ENCODE data around the gene SLC30A7. TPM values are rescaled to one million over a fixed set of nuclear protein-coding genes. Genes with fewer than 3 reads are reported as not detected.
"Not testable (repeated sequence)": the region's sequence is repeated elsewhere in the genome, so short reads cannot be mapped to it uniquely, and the experiment has no call there.

SLC30A7 gene, protein sequence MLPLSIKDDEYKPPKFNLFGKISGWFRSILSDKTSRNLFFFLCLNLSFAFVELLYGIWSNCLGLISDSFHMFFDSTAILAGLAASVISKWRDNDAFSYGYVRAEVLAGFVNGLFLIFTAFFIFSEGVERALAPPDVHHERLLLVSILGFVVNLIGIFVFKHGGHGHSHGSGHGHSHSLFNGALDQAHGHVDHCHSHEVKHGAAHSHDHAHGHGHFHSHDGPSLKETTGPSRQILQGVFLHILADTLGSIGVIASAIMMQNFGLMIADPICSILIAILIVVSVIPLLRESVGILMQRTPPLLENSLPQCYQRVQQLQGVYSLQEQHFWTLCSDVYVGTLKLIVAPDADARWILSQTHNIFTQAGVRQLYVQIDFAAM
- 10 to 100 TPM; 15.4 to 20.9 (median 18.4) TPM for polyA plus RNA-seq (ENCODE audit: insufficient read length in 3 of 3)
- long read RNA-seq, donor 1: 0 reads
- long read RNA-seq, donor 2, full-length matches to known transcripts: 2 of 2 reads
- long read RNA-seq, donor 2, partial matches to known transcripts: 0 of 2 reads
- long read RNA-seq, donor 2, other reads (novel, unspliced or antisense): 0 of 2 reads
- long read RNA-seq, donor 3, full-length matches to known transcripts: 2 of 49 reads
- long read RNA-seq, donor 3, partial matches to known transcripts: 0 of 49 reads
- long read RNA-seq, donor 3, other reads (novel, unspliced or antisense): 47 of 49 reads
- long read RNA-seq, donor 4, full-length matches to known transcripts: 3 of 3 reads
- long read RNA-seq, donor 4, partial matches to known transcripts: 0 of 3 reads
- long read RNA-seq, donor 4, other reads (novel, unspliced or antisense): 0 of 3 reads
- long read RNA-seq, donor 5: 0 reads
- long read RNA-seq, donor 6, full-length matches to known transcripts: 3 of 3 reads
- long read RNA-seq, donor 6, partial matches to known transcripts: 0 of 3 reads
- long read RNA-seq, donor 6, other reads (novel, unspliced or antisense): 0 of 3 reads
- long read RNA-seq, donor 7, full-length matches to known transcripts: 3 of 3 reads
- long read RNA-seq, donor 7, partial matches to known transcripts: 0 of 3 reads
- long read RNA-seq, donor 7, other reads (novel, unspliced or antisense): 0 of 3 reads
- long read RNA-seq, donor 8, full-length matches to known transcripts: 3 of 3 reads
- long read RNA-seq, donor 8, partial matches to known transcripts: 0 of 3 reads
- long read RNA-seq, donor 8, other reads (novel, unspliced or antisense): 0 of 3 reads
- long read RNA-seq, donor 9: 0 reads
- long read RNA-seq, donor 10, full-length matches to known transcripts: 2 of 2 reads
- long read RNA-seq, donor 10, partial matches to known transcripts: 0 of 2 reads
- long read RNA-seq, donor 10, other reads (novel, unspliced or antisense): 0 of 2 reads
- long read RNA-seq, donor 11, full-length matches to known transcripts: 5 of 5 reads
- long read RNA-seq, donor 11, partial matches to known transcripts: 0 of 5 reads
- long read RNA-seq, donor 11, other reads (novel, unspliced or antisense): 0 of 5 reads
- long read RNA-seq, donor 12, full-length matches to known transcripts: 3 of 3 reads
- long read RNA-seq, donor 12, partial matches to known transcripts: 0 of 3 reads
- long read RNA-seq, donor 12, other reads (novel, unspliced or antisense): 0 of 3 reads
- long read RNA-seq, donor 13, full-length matches to known transcripts: 3 of 3 reads
- long read RNA-seq, donor 13, partial matches to known transcripts: 0 of 3 reads
- long read RNA-seq, donor 13, other reads (novel, unspliced or antisense): 0 of 3 reads
- long read RNA-seq, donor 14, full-length matches to known transcripts: 4 of 4 reads
- long read RNA-seq, donor 14, partial matches to known transcripts: 0 of 4 reads
- long read RNA-seq, donor 14, other reads (novel, unspliced or antisense): 0 of 4 reads
- long read RNA-seq, donor 15, full-length matches to known transcripts: 3 of 3 reads
- long read RNA-seq, donor 15, partial matches to known transcripts: 0 of 3 reads
- long read RNA-seq, donor 15, other reads (novel, unspliced or antisense): 0 of 3 reads
- long read RNA-seq, donor 16, full-length matches to known transcripts: 9 of 20 reads
- long read RNA-seq, donor 16, partial matches to known transcripts: 11 of 20 reads
- long read RNA-seq, donor 16, other reads (novel, unspliced or antisense): 0 of 20 reads

DNA sequence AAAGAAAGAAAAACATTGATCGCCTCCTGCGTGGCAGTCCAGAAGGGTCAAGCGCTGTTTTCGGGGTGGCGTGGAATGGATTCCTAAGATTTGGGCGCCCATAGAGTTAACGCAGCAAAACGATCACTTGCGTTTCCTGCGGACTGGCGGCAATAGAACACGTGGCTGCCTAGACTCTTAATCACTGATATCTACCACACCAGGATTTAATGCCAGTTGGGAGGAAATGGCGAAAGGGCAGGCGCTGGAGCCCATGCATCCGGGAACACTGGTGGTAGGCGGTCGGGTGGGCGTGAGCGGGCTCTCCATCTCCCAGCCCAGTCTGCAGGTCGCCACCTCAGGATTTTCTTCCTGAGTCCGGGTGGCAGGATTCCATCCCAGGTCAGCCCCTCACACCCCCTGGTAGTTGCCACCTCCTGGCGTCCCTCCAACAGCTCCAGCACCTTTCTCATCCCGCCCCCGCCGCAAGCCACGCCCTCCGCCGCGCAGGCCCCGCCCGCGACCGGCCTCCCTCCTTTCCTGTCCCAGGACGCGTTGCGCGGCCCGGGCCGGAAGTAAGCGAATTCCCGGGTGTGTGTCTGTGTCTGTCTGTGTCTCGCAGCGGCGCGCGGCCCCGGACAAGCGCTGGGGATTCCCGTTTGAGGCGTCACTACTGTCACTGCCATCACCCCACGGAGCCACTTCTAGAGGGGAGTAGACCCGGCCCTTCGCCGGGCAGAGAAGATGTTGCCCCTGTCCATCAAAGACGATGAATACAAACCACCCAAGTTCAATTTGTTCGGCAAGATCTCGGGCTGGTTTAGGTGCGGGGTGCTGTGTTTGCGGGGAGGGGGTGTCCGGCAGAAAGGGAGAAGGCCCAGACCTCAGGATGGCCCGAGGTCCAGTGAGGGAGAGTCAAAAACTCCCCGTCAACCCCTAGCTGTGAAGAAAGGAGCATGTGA, at the start of gene SLC30A7:
TSS of gene SLC30A7 (plus strand) at position 551 of the 941 bp plus-strand sequence. CDS start at position 724, 173 bp downstream.
- peak; percentile 74 to 90 (median 83) for DNase-seq (ENCODE audit: extremely low read depth in 1 of 11, low read depth in 9 of 11, low spot score in 4 of 11)

DNA sequence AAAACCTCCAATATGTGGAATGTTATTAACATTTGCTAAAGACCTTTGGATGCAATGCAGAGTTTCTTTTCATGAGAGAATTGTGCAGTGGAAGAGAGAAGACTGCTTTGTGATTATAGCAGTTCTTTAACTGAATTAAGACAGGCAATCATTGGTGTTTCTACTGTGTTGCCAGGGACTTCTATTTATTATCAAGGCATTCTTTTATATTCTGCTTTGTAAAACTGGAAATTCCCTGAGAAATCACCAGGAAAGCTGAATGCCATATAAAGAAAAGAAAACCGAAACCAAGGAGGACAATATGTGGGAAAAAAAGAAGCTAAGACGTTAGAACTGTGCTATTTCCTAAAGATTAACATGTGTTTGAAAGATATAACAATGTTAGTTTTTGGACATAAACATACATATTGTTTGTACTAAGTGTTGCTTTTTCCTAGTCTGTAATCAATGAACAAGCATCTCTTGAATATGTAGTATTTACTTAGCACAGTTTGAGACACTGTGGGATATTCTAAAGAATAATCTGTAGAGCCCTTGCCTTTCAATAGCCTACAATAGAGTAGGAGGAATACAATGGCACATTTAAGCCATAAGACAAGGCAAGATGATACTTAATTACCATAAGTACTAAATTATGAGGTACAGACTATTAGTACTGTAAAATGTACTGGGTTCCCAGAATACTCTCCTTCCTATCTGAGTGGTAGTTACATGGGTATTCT, 48.4 kb upstream of the SLC30A7 start:
- no peak for DNase-seq (ENCODE audit: extremely low read depth in 1 of 11, low read depth in 9 of 11, low spot score in 4 of 11)

DNA sequence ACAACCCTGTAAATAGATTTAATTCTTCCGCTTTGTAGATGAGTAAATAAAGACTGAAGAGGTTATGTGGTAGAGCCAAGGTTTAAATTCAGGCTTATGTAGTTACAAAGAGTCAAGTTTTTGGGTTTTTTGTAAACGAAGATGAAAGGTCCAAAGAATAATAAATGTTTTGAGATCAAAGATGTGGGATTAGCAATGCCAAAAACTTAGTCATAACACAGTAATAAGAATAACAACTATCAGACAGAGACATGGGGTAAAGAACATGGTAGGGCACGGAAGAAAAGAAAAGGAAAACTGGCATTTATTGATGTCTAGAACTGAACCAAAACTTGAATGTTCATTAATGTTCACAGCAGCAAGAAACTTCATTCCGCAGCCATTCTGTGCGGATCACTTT, 44.2 kb upstream of the SLC30A7 start:
- DNase-seq (ENCODE audit: extremely low read depth in 1 of 11, low read depth in 9 of 11, low spot score in 4 of 11): no peak

DNA sequence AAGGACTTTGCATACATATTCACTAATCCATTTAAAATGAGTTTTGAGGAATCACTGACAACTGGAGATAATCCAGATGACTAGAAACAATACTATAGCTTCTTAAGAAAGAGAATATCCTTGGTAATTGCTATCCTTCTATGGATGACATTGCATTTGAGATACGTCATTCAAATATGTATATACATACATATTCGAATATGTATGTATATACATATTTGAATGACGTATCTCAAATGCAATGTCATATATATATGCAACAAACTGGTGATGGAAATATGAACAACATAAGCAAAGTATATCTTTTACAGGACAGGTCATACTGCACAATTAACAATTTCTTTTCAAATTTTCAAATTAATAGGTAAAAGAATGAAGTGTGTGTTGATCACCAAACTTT, 42.9 kb upstream of the SLC30A7 start:
- DNase-seq (ENCODE audit: extremely low read depth in 1 of 11, low read depth in 9 of 11, low spot score in 4 of 11): no peak

DNA sequence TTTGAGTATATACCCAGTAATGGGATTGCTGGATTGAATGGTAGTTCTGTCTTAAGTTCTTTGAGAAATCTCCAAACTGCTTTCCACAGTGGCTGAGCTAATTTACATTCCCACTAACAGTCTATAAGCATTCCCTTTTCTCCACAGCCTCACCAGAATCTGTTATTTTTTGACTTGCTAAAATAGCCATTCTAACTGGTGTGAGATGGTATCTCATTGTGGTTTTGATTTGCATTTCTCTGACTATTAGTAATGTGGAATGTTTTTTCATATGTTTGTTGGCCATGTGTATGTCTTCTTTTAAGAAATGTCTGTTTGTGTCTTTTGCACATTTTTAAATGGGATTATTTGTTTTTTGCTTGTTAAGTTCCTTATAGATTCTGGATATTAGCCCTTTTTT, 40.8 kb upstream of the SLC30A7 start:
- not testable (repeated sequence) for DNase-seq (ENCODE audit: extremely low read depth in 1 of 11, low read depth in 9 of 11, low spot score in 4 of 11)

DNA sequence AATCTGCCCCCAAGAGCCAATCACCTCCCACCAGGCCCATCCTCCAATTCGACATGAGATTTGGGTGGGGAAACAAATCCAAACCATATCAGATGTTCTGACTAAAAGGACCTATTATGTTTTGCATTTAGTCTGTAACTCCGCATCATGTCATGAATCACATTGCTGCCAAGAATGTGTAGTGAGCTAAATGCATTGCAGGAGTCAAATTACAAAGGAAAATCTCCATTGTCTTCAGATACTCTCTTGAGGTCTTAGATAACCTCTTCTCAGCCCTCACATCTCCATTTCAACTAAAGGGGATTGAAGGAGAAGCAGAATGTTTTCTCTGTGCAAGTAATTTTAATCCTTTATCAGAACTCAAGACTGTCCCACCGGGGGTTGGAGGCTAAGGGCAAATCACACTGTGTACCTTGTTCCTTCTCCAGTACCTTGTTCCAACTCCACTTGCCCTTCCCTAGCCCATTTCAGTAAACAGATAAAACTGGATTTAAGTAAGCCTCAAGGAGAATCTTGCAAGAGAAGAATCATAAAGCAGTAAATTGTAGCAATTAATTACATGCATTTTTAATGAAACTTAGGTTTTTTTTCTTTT, 35.4 kb upstream of the SLC30A7 start:
- DNase-seq (ENCODE audit: extremely low read depth in 1 of 11, low read depth in 9 of 11, low spot score in 4 of 11): peak in 1 of 11 donors; percentile 15

DNA sequence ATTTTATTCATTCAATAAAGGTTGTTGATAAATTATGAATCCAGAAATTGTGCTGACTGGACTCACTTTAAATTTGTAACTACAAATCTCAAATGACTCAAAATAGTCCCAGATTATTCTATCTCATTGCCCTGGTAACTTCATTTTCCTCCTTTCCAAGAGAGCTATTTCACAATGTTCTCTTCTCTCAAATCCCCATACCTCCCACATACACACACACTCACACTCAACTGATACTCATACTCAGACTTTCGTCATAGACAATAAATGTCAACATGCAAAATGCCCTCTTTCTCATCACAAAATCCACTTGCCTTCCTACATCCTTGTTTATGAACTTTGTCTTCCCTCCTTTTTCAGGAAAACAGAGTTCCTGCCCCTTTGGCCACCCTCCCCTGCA, 34.5 kb upstream of the SLC30A7 start:
- no peak for DNase-seq (ENCODE audit: extremely low read depth in 1 of 11, low read depth in 9 of 11, low spot score in 4 of 11)

DNA sequence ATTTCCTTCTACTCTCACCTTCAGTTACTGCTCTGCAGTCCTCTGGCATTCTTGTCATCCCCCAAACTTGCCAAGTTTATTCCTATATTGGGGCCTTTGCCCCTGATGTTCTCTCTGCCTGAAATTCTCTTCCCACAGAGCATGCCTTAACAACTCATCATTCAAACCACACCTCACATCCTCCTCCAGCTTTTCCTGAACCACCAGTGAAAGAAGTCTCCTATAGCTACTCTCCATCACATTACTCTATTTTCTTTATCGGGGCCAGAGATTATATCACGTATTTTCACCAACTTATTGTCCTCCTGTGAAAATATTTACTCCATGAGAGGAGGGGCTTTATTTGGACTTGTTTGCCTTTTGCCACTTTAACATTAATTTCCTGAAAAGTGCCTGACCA, 33.3 kb upstream of the SLC30A7 start:
- no peak for DNase-seq (ENCODE audit: extremely low read depth in 1 of 11, low read depth in 9 of 11, low spot score in 4 of 11)

DNA sequence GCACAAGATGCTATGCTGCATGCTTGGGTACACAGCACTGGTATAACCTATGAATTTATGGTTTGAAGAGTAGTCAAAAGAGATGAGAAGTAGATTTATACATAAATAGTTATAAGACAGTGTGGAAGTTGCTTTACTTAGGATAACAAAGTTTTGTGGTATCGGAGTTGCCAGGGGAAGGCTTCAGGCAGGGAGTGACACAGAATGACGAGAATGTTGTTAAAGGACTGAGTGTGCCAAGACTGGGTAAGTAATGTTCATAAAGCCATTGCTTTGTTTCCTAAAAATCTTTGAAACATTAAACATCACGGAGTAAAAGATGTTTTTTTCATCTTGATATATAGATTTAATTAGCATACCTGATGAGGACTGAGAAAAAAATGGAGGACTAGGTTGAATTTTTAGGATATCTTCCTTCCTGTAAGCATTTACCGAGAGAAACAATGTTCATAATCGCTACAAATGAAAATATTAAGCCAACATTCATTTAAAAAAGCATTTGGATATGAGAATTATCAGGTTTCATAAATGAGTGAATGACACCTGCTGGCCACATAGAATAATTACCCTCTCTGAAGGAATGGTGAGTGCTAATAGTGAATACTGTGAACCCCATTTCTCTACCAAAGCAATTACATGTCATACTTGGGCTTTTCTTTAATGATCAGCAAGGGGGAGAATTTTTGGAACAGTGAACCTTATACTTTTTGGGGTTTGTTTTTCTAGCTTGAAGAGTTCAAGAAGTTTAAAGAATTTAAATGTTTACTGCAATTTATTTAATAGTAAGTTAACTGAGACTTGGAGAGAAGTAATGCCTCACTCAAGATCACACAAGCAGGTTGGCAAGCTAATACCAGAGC, 29.6 kb upstream of the SLC30A7 start:
- peak in 5 of 11 donors; percentile 10 to 37 (median 29) for DNase-seq (ENCODE audit: extremely low read depth in 1 of 11, low read depth in 9 of 11, low spot score in 4 of 11)

DNA sequence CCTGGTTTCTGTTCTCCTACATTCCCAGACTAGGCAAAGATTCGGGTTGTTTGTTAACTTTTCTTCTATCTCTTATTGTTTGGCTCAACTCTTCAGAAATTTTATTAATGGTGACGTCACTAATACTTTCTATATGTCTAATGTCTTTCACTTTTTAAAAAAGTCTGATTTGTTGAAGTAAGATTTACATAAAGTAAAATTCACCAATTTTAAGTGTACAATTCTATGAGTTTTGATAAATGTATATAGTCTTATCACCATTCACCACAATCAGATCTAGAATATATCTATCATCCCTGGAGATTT, 29.0 kb upstream of the SLC30A7 start:
- DNase-seq (ENCODE audit: extremely low read depth in 1 of 11, low read depth in 9 of 11, low spot score in 4 of 11): no peak

DNA sequence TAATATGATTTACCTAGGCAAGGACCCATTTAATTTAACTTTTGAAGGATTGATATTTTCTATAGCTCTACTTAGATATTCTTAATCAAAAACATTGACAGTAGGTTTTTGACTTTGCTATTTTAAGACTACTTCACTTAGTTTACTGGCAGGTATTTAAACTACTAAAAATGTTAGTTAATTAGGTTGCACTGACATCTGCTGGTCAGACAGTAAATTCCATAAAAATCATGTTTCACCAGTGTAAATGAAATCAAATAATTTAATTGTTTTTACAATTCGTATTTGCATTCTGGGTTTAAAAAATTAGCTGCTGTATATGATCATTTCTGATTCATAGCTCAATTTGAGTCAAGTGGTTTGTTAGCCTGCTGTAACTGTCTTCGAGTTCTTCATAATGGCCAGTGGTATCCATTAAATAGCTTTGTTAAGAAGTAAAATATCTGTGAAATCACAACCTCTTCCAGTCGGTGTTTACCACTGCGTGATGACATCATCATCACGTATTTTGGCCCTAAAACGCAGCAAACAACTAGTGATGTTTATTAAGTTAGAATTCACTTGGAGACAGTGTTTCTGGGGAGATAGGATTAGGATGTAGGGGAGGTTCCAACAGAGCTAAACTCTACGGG, 27.4 kb upstream of the SLC30A7 start:
- DNase-seq (ENCODE audit: extremely low read depth in 1 of 11, low read depth in 9 of 11, low spot score in 4 of 11): peak in 8 of 11 donors; percentile 15 to 45 (median 22)

DNA sequence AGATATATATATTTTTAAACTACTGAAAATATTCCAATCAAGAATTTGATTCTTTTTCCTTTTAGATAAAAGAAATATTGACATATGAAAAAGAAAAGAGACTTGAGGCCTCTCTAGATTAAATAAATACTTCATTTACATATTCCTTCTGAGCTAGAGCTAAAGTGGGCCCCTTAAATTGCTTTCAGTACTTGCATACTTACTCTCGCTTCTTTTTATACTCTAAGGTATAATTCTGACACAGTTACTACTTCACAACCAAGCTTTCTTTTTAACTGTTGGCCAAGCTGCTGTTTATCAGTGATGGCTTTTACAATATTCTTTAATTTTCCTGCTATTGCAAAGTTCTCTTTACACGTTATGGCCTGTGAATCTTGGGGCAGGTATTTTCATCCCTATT, 25.9 kb upstream of the SLC30A7 start:
- DNase-seq (ENCODE audit: extremely low read depth in 1 of 11, low read depth in 9 of 11, low spot score in 4 of 11): no peak

DNA sequence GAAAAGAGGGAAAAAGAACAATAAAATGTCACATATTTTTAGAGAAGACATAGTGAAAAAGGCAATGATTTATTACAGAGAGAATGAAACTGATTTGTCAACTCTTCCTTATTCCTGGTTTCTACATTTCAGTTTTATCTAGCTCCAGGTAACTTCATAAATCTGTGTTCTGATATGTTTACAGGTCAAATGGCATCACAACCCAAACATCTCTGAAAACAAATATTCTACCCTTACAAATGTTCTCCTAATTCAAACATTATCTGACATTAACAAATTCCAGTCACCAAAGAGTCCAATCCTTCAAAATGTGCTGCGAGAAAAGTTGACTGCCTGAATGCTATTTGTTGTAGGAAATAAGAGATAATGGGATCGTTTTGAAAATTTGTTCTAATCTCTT, 21.5 kb upstream of the SLC30A7 start:
- DNase-seq (ENCODE audit: extremely low read depth in 1 of 11, low read depth in 9 of 11, low spot score in 4 of 11): no peak

DNA sequence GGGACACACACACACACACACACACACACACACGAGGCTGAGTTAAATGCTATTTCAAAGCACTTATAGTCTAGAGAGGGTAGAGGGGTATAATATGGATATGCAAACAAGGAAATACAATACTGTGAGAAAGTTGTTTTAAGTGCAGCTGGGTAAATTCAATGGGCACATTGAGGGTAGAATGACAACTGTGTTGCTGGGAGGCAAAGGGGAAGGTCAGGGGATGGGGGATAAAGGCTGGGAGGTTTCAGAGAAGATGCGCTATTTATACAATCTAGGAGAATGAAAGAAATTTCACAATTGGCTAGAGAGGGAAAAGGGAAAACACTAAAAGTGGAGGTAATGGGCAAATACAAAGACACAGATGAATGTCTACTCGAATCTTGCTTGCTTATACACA, 20.7 kb upstream of the SLC30A7 start:
- no peak for DNase-seq (ENCODE audit: extremely low read depth in 1 of 11, low read depth in 9 of 11, low spot score in 4 of 11)
